ENCODE measurements around the gene SLC9A8. TPM values are rescaled to one million over a fixed set of nuclear protein-coding genes. Genes with fewer than 3 reads are reported as not detected.

Gene SLC9A8
- total RNA-seq, 1 donor = 6.9 TPM

DNA sequence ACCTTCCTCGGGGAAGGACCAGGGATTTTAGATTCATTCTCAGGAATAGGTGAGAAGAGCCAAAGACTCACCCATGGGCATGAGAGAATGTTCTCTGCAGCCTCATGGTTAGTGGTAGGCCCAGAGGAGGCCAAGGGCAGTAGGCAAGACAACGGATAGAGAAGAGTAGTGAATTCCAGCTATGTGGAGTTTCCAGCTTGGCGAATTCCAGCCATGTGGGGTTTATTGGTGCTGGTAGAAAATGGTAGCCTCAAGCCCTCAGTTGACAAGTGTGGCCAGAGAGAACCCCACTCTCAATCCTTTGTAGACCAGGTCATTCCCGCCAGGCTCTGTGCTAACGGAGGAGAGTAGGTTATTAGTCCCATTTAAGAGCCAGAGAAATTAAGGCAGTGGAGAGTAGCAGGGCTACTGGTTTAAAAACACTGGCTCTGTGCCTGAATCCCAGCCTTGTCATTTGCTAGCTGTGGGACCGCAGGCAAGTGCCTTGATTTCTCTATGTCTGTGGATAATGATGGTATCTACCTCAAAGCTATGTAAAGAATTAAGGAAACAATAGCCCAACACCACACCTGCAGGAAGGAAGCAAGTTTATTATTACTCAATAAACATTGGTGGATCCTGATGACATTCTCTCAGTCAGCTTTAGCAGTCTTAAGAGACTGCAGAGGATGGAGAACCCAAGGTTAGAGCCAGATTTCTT, 2.0 kb upstream of the SLC9A8 start:
- no peaks in the 10 kb centered on the region for H3K9me3 ChIP-seq (ENCODE audit: low read depth, low read length)
- H2AFZ ChIP-seq (ENCODE audit: low read length) = peak overlapping the region; percentile 24
- H3K4me3 ChIP-seq (ENCODE audit: insufficient read depth, low read length) = no peak overlapping the region
- no peaks in the 10 kb centered on the region for H4K20me1 ChIP-seq (ENCODE audit: insufficient read depth, low read length)
- peaks cover 8% of the 10 kb centered on the region for H3K79me2 ChIP-seq (ENCODE audit: insufficient read depth, low read length)
- no peak for DNase-seq (ENCODE audit: insufficient read length, low spot score, missing footprints)
- TF ChIP-seq, protein P1, sequence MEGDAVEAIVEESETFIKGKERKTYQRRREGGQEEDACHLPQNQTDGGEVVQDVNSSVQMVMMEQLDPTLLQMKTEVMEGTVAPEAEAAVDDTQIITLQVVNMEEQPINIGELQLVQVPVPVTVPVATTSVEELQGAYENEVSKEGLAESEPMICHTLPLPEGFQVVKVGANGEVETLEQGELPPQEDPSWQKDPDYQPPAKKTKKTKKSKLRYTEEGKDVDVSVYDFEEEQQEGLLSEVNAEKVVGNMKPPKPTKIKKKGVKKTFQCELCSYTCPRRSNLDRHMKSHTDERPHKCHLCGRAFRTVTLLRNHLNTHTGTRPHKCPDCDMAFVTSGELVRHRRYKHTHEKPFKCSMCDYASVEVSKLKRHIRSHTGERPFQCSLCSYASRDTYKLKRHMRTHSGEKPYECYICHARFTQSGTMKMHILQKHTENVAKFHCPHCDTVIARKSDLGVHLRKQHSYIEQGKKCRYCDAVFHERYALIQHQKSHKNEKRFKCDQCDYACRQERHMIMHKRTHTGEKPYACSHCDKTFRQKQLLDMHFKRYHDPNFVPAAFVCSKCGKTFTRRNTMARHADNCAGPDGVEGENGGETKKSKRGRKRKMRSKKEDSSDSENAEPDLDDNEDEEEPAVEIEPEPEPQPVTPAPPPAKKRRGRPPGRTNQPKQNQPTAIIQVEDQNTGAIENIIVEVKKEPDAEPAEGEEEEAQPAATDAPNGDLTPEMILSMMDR (IDR thresholded peaks at IDR 0.05; ENCODE audit: extremely low read depth, low read depth, low read length) = no peak
- no peaks in the 10 kb centered on the region for H3K27me3 ChIP-seq (ENCODE audit: insufficient read depth, low read length)
- no peak overlapping the region for H3K27ac ChIP-seq (ENCODE audit: low read depth, low read length)
- H3K36me3 ChIP-seq (ENCODE audit: insufficient read depth, low read length) = peaks cover 8% of the 10 kb centered on the region
- peaks cover 13% of the 10 kb centered on the region for H3K4me1 ChIP-seq (ENCODE audit: insufficient read depth, low read length)
- no peak overlapping the region for H3K4me2 ChIP-seq (ENCODE audit: insufficient read depth, low read length)

DNA sequence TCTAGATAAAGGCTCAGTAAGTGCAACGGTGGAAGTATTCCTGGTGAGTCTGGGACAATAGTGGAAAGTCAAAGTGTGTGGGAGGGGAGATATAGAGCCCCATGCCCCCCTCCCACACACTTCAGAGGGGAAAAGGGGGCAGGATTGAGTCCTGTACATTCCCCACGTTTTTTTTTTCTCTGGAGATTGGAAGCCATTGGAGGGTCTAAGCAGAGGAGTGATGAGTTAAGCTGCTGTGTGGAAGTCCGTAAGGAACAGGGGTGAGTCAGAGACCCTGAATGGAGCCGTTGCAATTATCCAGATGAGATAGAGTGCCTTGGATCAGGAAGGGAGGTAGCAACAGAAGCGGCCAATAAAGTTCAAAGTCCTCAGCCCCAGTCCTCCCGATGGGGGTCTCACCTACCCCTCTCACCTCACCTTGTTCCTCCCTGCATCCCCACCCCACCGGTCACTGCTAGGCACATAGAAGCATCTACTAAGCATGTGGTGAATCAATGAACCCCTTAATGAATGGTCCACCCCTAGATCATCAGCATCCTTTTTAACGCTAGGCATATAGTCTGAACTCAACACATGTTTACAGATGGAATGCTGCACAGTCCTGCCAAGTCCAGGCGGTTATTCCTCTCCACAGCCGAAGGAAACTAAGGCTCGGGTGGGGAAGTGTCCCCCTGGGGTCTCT, 662 bp upstream of the SLC9A8 start:
- H4K20me1 ChIP-seq (ENCODE audit: insufficient read depth, low read length) = no peaks in the 10 kb centered on the region
- H3K36me3 ChIP-seq (ENCODE audit: insufficient read depth, low read length) = peaks cover 18% of the 10 kb centered on the region
- no peaks in the 10 kb centered on the region for H3K9me3 ChIP-seq (ENCODE audit: low read depth, low read length)
- H3K4me2 ChIP-seq (ENCODE audit: insufficient read depth, low read length) = peak overlapping the region; percentile 95
- peak overlapping the region; percentile 86 for H3K4me3 ChIP-seq (ENCODE audit: insufficient read depth, low read length)
- H2AFZ ChIP-seq (ENCODE audit: low read length) = peak overlapping the region; percentile 88
- H3K79me2 ChIP-seq (ENCODE audit: insufficient read depth, low read length) = peaks cover 8% of the 10 kb centered on the region
- H3K4me1 ChIP-seq (ENCODE audit: insufficient read depth, low read length) = peaks cover 13% of the 10 kb centered on the region
- peak; percentile 65 for DNase-seq (ENCODE audit: insufficient read length, low spot score, missing footprints)
- TF ChIP-seq, protein P1 (IDR thresholded peaks at IDR 0.05; ENCODE audit: extremely low read depth, low read depth, low read length) = no peak
- H3K27ac ChIP-seq (ENCODE audit: low read depth, low read length) = peak overlapping the region; percentile 86
- no peaks in the 10 kb centered on the region for H3K27me3 ChIP-seq (ENCODE audit: insufficient read depth, low read length)

DNA sequence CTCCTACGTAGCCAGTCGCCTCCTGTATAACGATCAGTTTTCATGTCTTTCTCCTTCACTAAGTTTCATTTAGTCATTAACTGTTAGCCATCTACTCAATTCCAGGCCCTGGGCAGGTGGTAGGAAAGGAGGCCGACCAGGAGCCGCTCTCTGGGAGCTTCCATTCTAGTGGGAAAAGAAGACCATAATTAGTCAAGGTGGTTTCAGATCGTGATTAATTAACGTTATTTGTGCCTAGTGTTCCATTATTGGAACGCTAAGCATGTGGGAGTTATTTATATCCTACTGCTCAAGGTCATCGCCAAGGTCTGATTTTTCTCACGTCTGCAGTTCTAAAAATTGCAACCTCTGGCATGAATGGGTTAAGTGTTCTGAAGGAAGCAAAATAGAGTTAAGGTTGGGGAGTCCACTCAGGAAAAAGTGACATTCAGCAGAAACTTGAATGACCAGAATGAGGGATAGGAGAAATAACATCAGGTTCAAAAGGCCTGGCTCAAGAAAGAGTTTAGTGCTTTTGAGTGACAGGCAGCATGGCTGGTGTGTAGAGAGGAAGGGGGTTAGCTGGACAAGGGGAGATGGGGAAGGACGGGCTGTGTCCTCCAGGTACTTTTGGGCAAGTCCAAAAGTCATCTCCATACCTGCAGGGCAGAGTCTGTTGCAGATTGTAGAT, 812 bp downstream of the SLC9A8 start:
- Histone ChIP-seq H3K79me2 (ENCODE audit: insufficient read depth, low read length) (peaks cover 8% of the 10 kb centered on the region), H3K9me3 (ENCODE audit: low read depth, low read length) (no peaks in the 10 kb centered on the region), H3K4me1 (ENCODE audit: insufficient read depth, low read length) (peaks cover 13% of the 10 kb centered on the region), H3K36me3 (ENCODE audit: insufficient read depth, low read length) (peaks cover 18% of the 10 kb centered on the region), H4K20me1 (ENCODE audit: insufficient read depth, low read length) (no peaks in the 10 kb centered on the region), H3K27ac (ENCODE audit: low read depth, low read length) (peak overlapping the region; percentile 86), H3K4me3 (ENCODE audit: insufficient read depth, low read length) (peak overlapping the region; percentile 86), H3K27me3 (ENCODE audit: insufficient read depth, low read length) (no peaks in the 10 kb centered on the region), H2AFZ (ENCODE audit: low read length) (peak overlapping the region; percentile 88), H3K4me2 (ENCODE audit: insufficient read depth, low read length) (peak overlapping the region; percentile 95)
- TF ChIP-seq, protein P1 (IDR thresholded peaks at IDR 0.05; ENCODE audit: extremely low read depth, low read depth, low read length) = no peak
- DNase-seq (ENCODE audit: insufficient read length, low spot score, missing footprints) = no peak

All from osteoblast (primary cell).